HepG2 (cell line): Measurements from ENCODE around the gene CPM. TPM values are rescaled to one million over a fixed set of nuclear protein-coding genes. Genes with fewer than 3 reads are reported as not detected.
A peak's percentile ranks its signal among the peaks of the same experiment; 100 is the strongest.

Experiments
- ATAC-seq: fragments of 200-7000 bp; cut with Tn5 transposase; 3 replicates; pipeline ENCODE4 v1.9.1; 2020; ENCODE audit warnings: mild to moderate bottlenecking, moderate library complexity
- BruUV-seq: library from RNA; stranded (reverse); fragments of 400-500 nt; replicated peaks from 2 replicates; lab custom pipeline; 2021; lab: Mats Ljungman, UMichigan
- CTCF ChIA-PET: fragments of 300-600 bp; formaldehyde crosslinking; extraction: SDS; loops from one replicate; lab custom pipeline; 2021; ENCODE audit warnings: low total read pairs, inconsistent platforms, low intra/inter-chr PET ratio; lab: Yijun Ruan, JAX
- POLR2A ChIA-PET: fragments of 350-600 bp; sonication (Branson Sonifier 250); formaldehyde crosslinking; loops from one replicate; lab custom pipeline; 2020; ENCODE audit warnings: antibody characterized with exemption, inconsistent platforms; lab: Yijun Ruan, JAX
- DNase-seq: peaks from one replicate; pipeline ENCODE4 v3.0.0-alpha.2; 2015; ENCODE audit warnings: low spot score
- FAIRE-seq: peaks from 3 replicates; lab custom pipeline; 2011; peaks lifted over from hg19 to GRCh38; lab: Jason Lieb, UNC
- H2AFZ ChIP-seq: one replicate; pipeline ENCODE4 v1.6.1; 2011; ENCODE audit warnings: low read length, inconsistent platforms
- H3K27ac ChIP-seq: fragments of 300-600 bp; 3 replicates; pipeline ENCODE4 v1.8.0; 2011; ENCODE audit warnings: mixed run types, mild to moderate bottlenecking, mixed read lengths, low read length, inconsistent platforms; ENCODE audit not compliant: insufficient read depth; ENCODE audit errors: extremely low read length
- H3K27me3 ChIP-seq, 2 experiments: fragments of 200-600 bp in 1 of 2; 2 replicates in 1 of 2; 3 replicates in 1 of 2; pipeline versions ENCODE4 v1.6.0 to v1.8.0; 2011; ENCODE audit warnings: low read length in 2 of 2, mild to moderate bottlenecking in 2 of 2, moderate library complexity in 2 of 2, inconsistent platforms in 1 of 2; ENCODE audit not compliant: insufficient read depth in 2 of 2, control insufficient read depth in 1 of 2
- H3K36me3 ChIP-seq, 2 experiments: fragments of 200-600 bp in 1 of 2; replicated peaks in 1 of 2; 2 replicates in 1 of 2; 3 replicates in 1 of 2; pipeline versions ENCODE4 v1.5.1 to v1.8.0; 2011; ENCODE audit warnings: low read length in 2 of 2, inconsistent platforms in 1 of 2; ENCODE audit not compliant: insufficient read depth in 2 of 2, control insufficient read depth in 1 of 2
- H3K4me1 ChIP-seq: 2 replicates; pipeline ENCODE4 v1.5.1; 2012; ENCODE audit warnings: low read length, inconsistent platforms; ENCODE audit not compliant: insufficient read depth
- H3K4me2 ChIP-seq: 2 replicates; pipeline ENCODE4 v1.6.0; 2011; ENCODE audit warnings: low read depth, low read length, inconsistent platforms
- H3K4me3 ChIP-seq, 3 experiments: fragments of 200-600 bp in 1 of 3; sonication (generic), shearing (Covaris generic) in 1 of 3; replicated peaks in 1 of 3; 2 replicates each; pipeline ENCODE4 v1.5.1; 2011 to 2016; ENCODE audit warnings: low read length in 3 of 3, inconsistent platforms in 2 of 3, low read depth in 2 of 3, mild to moderate bottlenecking in 2 of 3, control low read depth in 1 of 3, mixed read lengths in 1 of 3; ENCODE audit not compliant: insufficient read depth in 1 of 3
- H3K79me2 ChIP-seq: one replicate; pipeline ENCODE4 v1.6.1; 2011; ENCODE audit warnings: low read length, inconsistent platforms; ENCODE audit not compliant: insufficient read depth
- H3K9ac ChIP-seq: 2 replicates; pipeline ENCODE4 v1.6.0; 2011; ENCODE audit warnings: mild to moderate bottlenecking, low read depth, low read length, inconsistent platforms; ENCODE audit not compliant: insufficient read depth
- H3K9me3 ChIP-seq: 2 replicates; pipeline ENCODE4 v1.5.1; 2012; ENCODE audit warnings: mild to moderate bottlenecking, low read length
- H4K20me1 ChIP-seq: 2 replicates; pipeline ENCODE4 v1.6.0; 2011; ENCODE audit warnings: inconsistent platforms, mild to moderate bottlenecking, low read length, moderate library complexity; ENCODE audit not compliant: insufficient read depth
- ATF3 ChIP-seq: sonication (generic); formaldehyde crosslinking; IDR thresholded peaks from 2 replicates; pipeline ENCODE4 v1.4.0; 2020; ENCODE audit warnings: missing genetic modification reagents
- CBFB ChIP-seq: sonication (generic); formaldehyde crosslinking; IDR thresholded peaks from 2 replicates; pipeline ENCODE4 v1.4.0; 2020; ENCODE audit warnings: missing genetic modification reagents
- GLMP ChIP-seq: sonication (generic); formaldehyde crosslinking; IDR thresholded peaks from 2 replicates; pipeline ENCODE4 v1.9.0; 2021; ENCODE audit warnings: missing genetic modification reagents, mild to moderate bottlenecking, borderline replicate concordance
- IKZF5 ChIP-seq: IDR thresholded peaks from 2 replicates; pipeline ENCODE4 v1.6.1; 2018; ENCODE audit warnings: missing genetic modification reagents, mild to moderate bottlenecking, missing compliant biosample characterization
- KDM5B ChIP-seq: sonication (generic); formaldehyde crosslinking; IDR thresholded peaks from 2 replicates; pipeline ENCODE4 v1.4.0; 2020; ENCODE audit warnings: missing genetic modification reagents, mild to moderate bottlenecking, borderline replicate concordance
- KDM6A ChIP-seq: IDR thresholded peaks from 2 replicates; pipeline ENCODE4 v1.6.1; 2016; ENCODE audit warnings: low read depth
- SKI ChIP-seq: fragments of 450-650 bp; IDR thresholded peaks from one replicate; pipeline ENCODE4 v1.6.1; 2018; ENCODE audit warnings: mild to moderate bottlenecking; ENCODE audit not compliant: partially characterized antibody
- SOX5 ChIP-seq: IDR thresholded peaks from 2 replicates; pipeline ENCODE4 v1.6.1; 2016; ENCODE audit warnings: borderline replicate concordance
- SRSF9 ChIP-seq: fragments of 200-400 bp; formaldehyde crosslinking; IDR thresholded peaks from 2 replicates; pipeline ENCODE4 v1.6.1; 2018; ENCODE audit warnings: borderline replicate concordance, mild to moderate bottlenecking, low read depth, low read length; ENCODE audit not compliant: insufficient read depth, poor library complexity, severe bottlenecking
- ZNF512 ChIP-seq: sonication (generic); formaldehyde crosslinking; IDR thresholded peaks from 2 replicates; pipeline ENCODE4 v1.4.0; 2020; ENCODE audit warnings: mild to moderate bottlenecking, missing genetic modification reagents
- ZNF570 ChIP-seq: sonication (generic); formaldehyde crosslinking; IDR thresholded peaks from 2 replicates; pipeline ENCODE4 v1.4.0; 2020; ENCODE audit warnings: mild to moderate bottlenecking, missing genetic modification reagents, borderline replicate concordance
- ZNF576 ChIP-seq: sonication (generic); formaldehyde crosslinking; IDR thresholded peaks from 2 replicates; pipeline ENCODE4 v1.4.0; 2020; ENCODE audit warnings: mild to moderate bottlenecking, missing genetic modification reagents
- WGBS: methylation state at CpG from one replicate; pipeline ENCODE4 v1.1.6; 2017; ENCODE audit warnings: low lambda C conversion rate; 5-methylcytosine and 5-hydroxymethylcytosine counted together
- in situ Hi-C: cut with HindIII; loops from 2 replicates; pipeline ENCODE4 v1.10.0; 2017; ENCODE audit warnings: low pct_unique_long_range_greater_than_20kb; ENCODE audit not compliant: extremely low pct_ligation_motif_present
- intact Hi-C: fragments of 100-400 bp; cut with micrococcal nuclease; formaldehyde crosslinking; loops from one replicate; pipeline ENCODE4 v1.10.0; 2022; ENCODE audit not compliant: unreplicated experiment
- polyA plus RNA-seq, 8 experiments: library from polyadenylated mRNA; depleted of rRNA in 3 of 8; stranded (reverse) in 7 of 8; unstranded in 1 of 8; fragments of >200 nt; fragmentation: Illumina TruSeq in 4 of 8; extraction: Trizol in 4 of 8; gene quantifications; 2 replicates each; pipeline versions ENCODE4 v1.2.1 to v1.2.3, GENCODE V29; 2011 to 2016; ENCODE audit warnings: low read depth in 4 of 8, missing spikeins in 1 of 8, mixed read lengths in 1 of 8; ENCODE audit not compliant: insufficient read depth in 1 of 8
- total RNA-seq, 5 experiments: library from RNA; depleted of rRNA; stranded (reverse); fragments of >200 nt; fragmentation: Illumina TruSeq; extraction: Trizol; gene quantifications; 2 replicates each; pipeline ENCODE4 v1.2.3, GENCODE V29; 2016; ENCODE audit warnings: low read depth in 1 of 5
- TF ChIP-seq, protein P1 (sequence below): conservative IDR thresholded peaks from 2 replicates; pipeline ENCODE4 v1.6.1; 2018; ENCODE audit warnings: missing genetic modification reagents
- TF ChIP-seq, protein P2 (sequence below): sonication (generic); formaldehyde crosslinking; IDR thresholded peaks from 2 replicates; pipeline ENCODE4 v1.8.0; 2022; ENCODE audit warnings: missing genetic modification reagents, mild to moderate bottlenecking, borderline replicate concordance

CPM gene
- total and polyA plus RNA-seq, 2 of the 13 experiments (the other 11 are each of a cell fraction or from before 2014, with no cell fraction given): not detected

DNA sequence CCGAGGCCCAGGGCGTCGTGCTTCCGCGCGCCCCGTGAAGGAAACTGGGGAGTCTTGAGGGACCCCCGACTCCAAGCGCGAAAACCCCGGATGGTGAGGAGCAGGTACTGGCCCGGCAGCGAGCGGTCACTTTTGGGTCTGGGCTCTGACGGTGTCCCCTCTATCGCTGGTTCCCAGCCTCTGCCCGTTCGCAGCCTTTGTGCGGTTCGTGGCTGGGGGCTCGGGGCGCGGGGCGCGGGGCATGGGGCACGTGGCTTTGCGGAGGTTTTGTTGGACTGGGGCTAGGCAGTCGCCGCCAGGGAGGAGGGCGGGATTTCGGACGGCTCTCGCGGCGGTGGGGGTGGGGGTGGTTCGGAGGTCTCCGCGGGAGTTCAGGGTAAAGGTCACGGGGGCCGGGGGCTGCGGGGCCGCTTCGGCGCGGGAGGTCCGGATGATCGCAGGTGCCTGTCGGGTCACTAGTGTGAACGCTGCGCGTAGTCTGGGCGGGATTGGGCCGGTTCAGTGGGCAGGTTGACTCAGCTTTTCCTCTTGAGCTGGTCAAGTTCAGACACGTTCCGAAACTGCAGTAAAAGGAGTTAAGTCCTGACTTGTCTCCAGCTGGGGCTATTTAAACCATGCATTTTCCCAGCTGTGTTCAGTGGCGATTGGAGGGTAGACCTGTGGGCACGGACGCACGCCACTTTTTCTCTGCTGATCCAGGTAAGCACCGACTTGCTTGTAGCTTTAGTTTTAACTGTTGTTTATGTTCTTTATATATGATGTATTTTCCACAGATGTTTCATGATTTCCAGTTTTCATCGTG, 124.4 kb downstream of the CPM start:
- WGBS: 2% methylated on average over 7 of the region's 61 CpGs
- peak overlapping the region; percentile 79 for H3K4me2 ChIP-seq
- peaks cover 0 to 5% of the 10 kb centered on the region in 2 experiments; a peak in 1 of 5 replicates for H3K27me3 ChIP-seq
- H3K36me3 ChIP-seq: peaks cover 0 to 14% of the 10 kb centered on the region in 2 experiments; a peak in 3 of 5 replicates
- no peak overlapping the region for H2AFZ ChIP-seq
- ChIA-PET POLR2A (interaction anchor here (0.6 to 3.3 kb wide), 22 partner anchors 8 to 1539 kb away, joined by 3 to 184 read pairs (median 4); partner anchors contain the start of genes CAND1, MDM1, RAP1B and SLC35E3), CTCF (interaction anchor here (0.6 kb wide), 1 partner anchor 21 kb away, joined by 3 read pairs; no protein-coding TSS in a partner anchor)
- H3K4me3 ChIP-seq: peak overlapping the region; percentile 82 to 94 (median 88)
- FAIRE-seq (peak; percentile 84), DNase-seq (peak; percentile 96), ATAC-seq (peak; percentile 75)
- peak overlapping the region; percentile 99 for H3K27ac ChIP-seq
- intact Hi-C loops (loop anchor here (1.0 to 5.0 kb wide), 2 partner anchors 21 to 196 kb away; partner anchors contain the start of gene RAP1B), in situ Hi-C loops (loop anchor here (5.0 kb wide), 1 partner anchor 61 kb away; the partner anchor contains the start of gene SLC35E3)
- peak overlapping the region; percentile 95 for H3K9ac ChIP-seq
- no TSS peak for BruUV-seq
- peaks cover 77% of the 10 kb centered on the region for H3K79me2 ChIP-seq
- H4K20me1 ChIP-seq: peaks cover 27% of the 10 kb centered on the region
- peaks cover 27% of the 10 kb centered on the region for H3K4me1 ChIP-seq
- H3K9me3 ChIP-seq: no peaks in the 10 kb centered on the region
- TF ChIP-seq, protein P1, sequence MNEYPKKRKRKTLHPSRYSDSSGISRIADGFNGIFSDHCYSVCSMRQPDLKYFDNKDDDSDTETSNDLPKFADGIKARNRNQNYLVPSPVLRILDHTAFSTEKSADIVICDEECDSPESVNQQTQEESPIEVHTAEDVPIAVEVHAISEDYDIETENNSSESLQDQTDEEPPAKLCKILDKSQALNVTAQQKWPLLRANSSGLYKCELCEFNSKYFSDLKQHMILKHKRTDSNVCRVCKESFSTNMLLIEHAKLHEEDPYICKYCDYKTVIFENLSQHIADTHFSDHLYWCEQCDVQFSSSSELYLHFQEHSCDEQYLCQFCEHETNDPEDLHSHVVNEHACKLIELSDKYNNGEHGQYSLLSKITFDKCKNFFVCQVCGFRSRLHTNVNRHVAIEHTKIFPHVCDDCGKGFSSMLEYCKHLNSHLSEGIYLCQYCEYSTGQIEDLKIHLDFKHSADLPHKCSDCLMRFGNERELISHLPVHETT (CRISPR knock-in tag): peak; percentile 82
- TF ChIP-seq ZNF570 (CRISPR knock-in tag): no peak
- TF ChIP-seq GLMP (CRISPR knock-in tag): peak; percentile 82; the same call in 1 of the 2 replicates
- TF ChIP-seq IKZF5 (CRISPR knock-in tag): peak; percentile 53
- TF ChIP-seq KDM6A (CRISPR knock-in tag): 0 out of 2 replicates have a peak, but pooled peaks have one; percentile 21
- TF ChIP-seq, protein P2, sequence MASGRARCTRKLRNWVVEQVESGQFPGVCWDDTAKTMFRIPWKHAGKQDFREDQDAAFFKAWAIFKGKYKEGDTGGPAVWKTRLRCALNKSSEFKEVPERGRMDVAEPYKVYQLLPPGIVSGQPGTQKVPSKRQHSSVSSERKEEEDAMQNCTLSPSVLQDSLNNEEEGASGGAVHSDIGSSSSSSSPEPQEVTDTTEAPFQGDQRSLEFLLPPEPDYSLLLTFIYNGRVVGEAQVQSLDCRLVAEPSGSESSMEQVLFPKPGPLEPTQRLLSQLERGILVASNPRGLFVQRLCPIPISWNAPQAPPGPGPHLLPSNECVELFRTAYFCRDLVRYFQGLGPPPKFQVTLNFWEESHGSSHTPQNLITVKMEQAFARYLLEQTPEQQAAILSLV: no peak
- no peak for TF ChIP-seq ZNF576 (CRISPR knock-in tag)
- no peak for TF ChIP-seq SRSF9
- 0 out of 2 replicates have a peak, but pooled peaks have one; percentile 57 for TF ChIP-seq ZNF512 (CRISPR knock-in tag)
- peak; percentile 33; the same call in 1 of the 2 replicates for TF ChIP-seq KDM5B
- TF ChIP-seq SOX5 (CRISPR knock-in tag): peak; percentile 63; the same call in 1 of the 2 replicates
- TF ChIP-seq SKI: peak; percentile 95
- TF ChIP-seq ATF3: 0 out of 2 replicates have a peak, but pooled peaks have one; percentile 48
- peak; percentile 65; the same call in 1 of the 2 replicates for TF ChIP-seq CBFB (CRISPR knock-in tag)
